Hematopoietic multipotent progenitor cell treated with erythropoietin and hydrocortisone succinate and interleukin-3 and kit ligand, for 6 days (in vitro differentiated cells): ENCODE measurements around the gene CNNM4.

Experiments used
- DNase-seq: peaks from one replicate; pipeline ENCODE4 v3.0.0-alpha.2; 2015

CNNM4 gene

GRCh38 chr2:96861074-96861473 is 100.4 kb downstream of the CNNM4 start:
- no peak for DNase-seq
